WERI-Rb-1 (cell line): ENCODE measurements around the gene NPTXR.

Experiments used
- DNase-seq: peaks from one replicate; pipeline ENCODE4 v3.0.0-alpha.2; 2020
- H3K27ac ChIP-seq: fragments of 250-450 bp; sonication (Bioruptor Pico); 2 replicates; pipeline ENCODE4 v1.5.1; 2020; ENCODE audit warnings: mild to moderate bottlenecking, moderate library complexity
- H3K27me3 ChIP-seq: fragments of 250-450 bp; sonication (Bioruptor Pico); 2 replicates; pipeline ENCODE4 v1.5.1; 2021; ENCODE audit warnings: mild to moderate bottlenecking, low read depth, moderate library complexity; ENCODE audit not compliant: insufficient read depth, severe bottlenecking
- H3K36me3 ChIP-seq: fragments of 250-450 bp; sonication (Bioruptor Pico); 2 replicates; pipeline ENCODE4 v1.5.1; 2020; ENCODE audit warnings: mild to moderate bottlenecking, moderate library complexity
- H3K4me3 ChIP-seq: 2 replicates; pipeline ENCODE4 v1.5.1; 2011; ENCODE audit warnings: low read depth, mild to moderate bottlenecking, control low read depth, low read length
- H3K9me3 ChIP-seq: fragments of 250-450 bp; sonication (Bioruptor Pico); 2 replicates; pipeline ENCODE4 v1.5.1; 2021; ENCODE audit warnings: mild to moderate bottlenecking, moderate library complexity; ENCODE audit not compliant: severe bottlenecking
- TF ChIP-seq, protein P1 (sequence below): IDR thresholded peaks from 2 replicates; pipeline ENCODE4 v1.5.1; 2011; ENCODE audit warnings: low read depth, mild to moderate bottlenecking, control low read depth, inconsistent platforms, low read length

Gene NPTXR

DNA sequence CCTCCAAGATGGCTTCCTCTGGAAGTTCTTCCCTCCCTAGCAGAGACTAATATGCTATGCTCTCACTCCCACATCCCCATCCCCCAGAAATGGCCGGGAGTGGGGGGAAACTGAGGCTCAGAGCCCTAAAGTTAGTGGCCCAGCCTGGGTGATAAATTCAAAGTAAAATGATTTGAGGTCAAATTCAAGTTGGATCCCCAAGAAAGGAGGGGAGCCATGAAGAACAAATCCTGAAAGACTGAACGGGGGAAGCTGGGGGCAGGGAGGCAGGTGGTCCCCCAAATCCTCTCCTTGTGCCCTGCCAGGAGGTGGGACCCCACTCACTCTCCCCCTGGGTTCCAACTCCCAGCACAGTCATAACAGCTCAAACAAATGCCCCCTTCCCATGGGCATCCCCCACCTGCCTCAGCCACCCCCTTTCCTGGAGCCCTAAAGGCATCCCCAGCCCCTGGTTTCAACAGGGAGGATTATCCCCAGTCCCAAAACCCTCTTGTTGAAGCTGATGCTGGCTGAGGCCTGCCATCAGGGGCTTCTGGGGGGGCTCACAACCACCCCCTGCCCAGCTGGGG, 27.0 kb upstream of the NPTXR start:
- no peaks in the 10 kb centered on the region for H3K27me3 ChIP-seq
- H3K36me3 ChIP-seq: peaks cover 38% of the 10 kb centered on the region
- TF ChIP-seq, protein P1, sequence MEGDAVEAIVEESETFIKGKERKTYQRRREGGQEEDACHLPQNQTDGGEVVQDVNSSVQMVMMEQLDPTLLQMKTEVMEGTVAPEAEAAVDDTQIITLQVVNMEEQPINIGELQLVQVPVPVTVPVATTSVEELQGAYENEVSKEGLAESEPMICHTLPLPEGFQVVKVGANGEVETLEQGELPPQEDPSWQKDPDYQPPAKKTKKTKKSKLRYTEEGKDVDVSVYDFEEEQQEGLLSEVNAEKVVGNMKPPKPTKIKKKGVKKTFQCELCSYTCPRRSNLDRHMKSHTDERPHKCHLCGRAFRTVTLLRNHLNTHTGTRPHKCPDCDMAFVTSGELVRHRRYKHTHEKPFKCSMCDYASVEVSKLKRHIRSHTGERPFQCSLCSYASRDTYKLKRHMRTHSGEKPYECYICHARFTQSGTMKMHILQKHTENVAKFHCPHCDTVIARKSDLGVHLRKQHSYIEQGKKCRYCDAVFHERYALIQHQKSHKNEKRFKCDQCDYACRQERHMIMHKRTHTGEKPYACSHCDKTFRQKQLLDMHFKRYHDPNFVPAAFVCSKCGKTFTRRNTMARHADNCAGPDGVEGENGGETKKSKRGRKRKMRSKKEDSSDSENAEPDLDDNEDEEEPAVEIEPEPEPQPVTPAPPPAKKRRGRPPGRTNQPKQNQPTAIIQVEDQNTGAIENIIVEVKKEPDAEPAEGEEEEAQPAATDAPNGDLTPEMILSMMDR: no peak
- no peaks in the 10 kb centered on the region for H3K9me3 ChIP-seq
- H3K27ac ChIP-seq: peak overlapping the region; percentile 67
- peak overlapping the region; percentile 78 for H3K4me3 ChIP-seq
- no peak for DNase-seq

DNA sequence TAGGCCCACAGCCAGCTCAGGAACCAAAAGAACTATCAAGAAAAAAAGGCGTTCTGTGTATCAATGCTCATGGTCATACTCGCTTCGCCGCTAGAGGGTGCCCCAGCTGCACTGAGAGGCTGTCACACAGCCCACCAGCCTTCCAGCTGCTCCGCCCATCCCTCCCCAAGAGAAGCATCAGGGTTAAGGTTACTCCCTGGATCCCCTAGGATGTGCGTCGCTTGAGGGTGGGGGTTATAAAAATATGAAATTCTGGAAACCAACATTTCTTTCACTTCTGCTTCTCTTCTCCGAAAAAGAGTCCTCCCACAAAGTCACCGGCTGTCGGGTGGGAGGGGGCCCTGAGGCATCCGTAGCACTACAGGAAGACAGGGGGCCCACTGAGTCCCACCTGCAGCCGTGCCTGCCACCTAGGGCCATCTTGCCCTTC, 26.5 kb upstream of the NPTXR start:
- Histone ChIP-seq H3K27me3 (no peaks in the 10 kb centered on the region), H3K36me3 (peaks cover 44% of the 10 kb centered on the region), H3K27ac (no peak overlapping the region), H3K9me3 (no peaks in the 10 kb centered on the region), H3K4me3 (no peak overlapping the region)
- TF ChIP-seq, protein P1: peak; percentile 94
- peak; percentile 92 for DNase-seq

DNA sequence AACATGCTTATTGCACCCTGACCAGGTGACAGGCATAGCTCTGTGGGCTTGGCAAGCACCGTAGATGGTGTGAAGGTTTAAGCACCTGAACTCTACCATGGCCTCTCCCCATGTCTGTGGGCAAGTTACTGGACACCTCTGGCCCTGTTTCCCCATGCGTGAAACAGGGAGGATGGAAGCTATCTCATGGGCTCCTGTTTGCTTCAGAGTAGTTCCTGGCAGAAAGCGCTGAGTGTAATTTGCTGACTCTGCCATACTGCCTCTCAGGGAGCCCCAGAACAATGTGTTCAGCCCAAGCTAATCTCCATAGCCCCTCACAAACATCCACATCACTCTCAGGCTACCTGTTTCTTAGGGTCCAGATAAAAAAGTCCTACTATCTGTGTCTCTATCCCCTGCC, 25.8 kb upstream of the NPTXR start:
- Histone ChIP-seq H3K27me3 (no peaks in the 10 kb centered on the region), H3K36me3 (peaks cover 51% of the 10 kb centered on the region), H3K27ac (no peak overlapping the region), H3K9me3 (no peaks in the 10 kb centered on the region), H3K4me3 (no peak overlapping the region)
- no peak for DNase-seq
- TF ChIP-seq, protein P1: no peak

DNA sequence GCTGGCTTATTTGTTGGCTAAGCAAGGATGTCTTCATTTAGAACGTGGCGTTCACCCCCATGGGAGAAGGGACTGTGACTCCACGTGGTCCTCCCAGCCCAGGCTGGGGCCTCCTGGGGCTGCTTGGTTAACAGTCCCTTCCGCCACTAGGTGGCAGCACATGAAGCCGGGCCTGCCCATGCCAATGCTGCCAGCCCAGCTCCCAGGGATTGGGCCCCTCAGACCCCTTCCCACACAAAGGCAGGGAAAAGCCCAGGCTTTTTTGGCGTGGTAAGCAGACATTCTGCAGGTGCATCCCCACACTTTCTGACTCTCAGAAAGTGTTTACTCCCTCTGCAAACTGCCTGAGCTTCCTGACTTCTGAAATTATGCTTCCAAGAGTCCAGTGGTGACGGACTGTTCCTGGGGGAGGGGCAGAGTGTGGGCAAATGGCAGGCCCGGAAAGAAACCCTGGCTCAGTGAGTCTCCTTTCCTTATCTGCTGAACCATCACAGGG, 25.1 kb upstream of the NPTXR start:
- Histone ChIP-seq H3K9me3 (no peaks in the 10 kb centered on the region), H3K27ac (peak overlapping the region; percentile 6; the same call in 1 of the 2 replicates), H3K4me3 (no peak overlapping the region), H3K36me3 (peaks cover 54% of the 10 kb centered on the region), H3K27me3 (no peaks in the 10 kb centered on the region)
- DNase-seq: peak; percentile 84
- TF ChIP-seq, protein P1: peak; percentile 92

DNA sequence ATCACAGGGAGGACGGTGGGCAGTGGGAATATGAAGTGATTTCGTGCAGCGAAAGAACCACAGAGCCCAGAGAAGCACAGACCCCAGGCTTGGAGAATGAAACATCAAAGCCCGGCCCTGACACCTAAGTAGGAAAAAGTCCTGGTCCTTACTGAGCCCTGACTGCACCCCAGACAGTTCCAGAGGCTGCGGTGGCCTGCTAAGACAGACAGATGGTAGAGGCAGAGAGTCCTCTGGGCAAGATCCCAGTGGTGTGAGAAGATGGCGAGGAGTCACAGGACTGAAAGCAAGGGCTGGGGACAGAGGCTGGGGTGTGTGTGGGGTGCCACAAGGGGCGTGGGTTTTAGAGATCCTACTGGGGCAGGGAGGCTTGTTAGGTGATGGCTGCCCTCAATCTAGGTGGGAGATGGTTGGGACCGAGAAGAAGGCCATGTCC, 24.5 kb upstream of the NPTXR start:
- Histone ChIP-seq H3K36me3 (peaks cover 54% of the 10 kb centered on the region), H3K27ac (peak overlapping the region; percentile 6; the same call in 1 of the 2 replicates), H3K27me3 (no peaks in the 10 kb centered on the region), H3K4me3 (no peak overlapping the region), H3K9me3 (no peaks in the 10 kb centered on the region)
- DNase-seq: no peak
- TF ChIP-seq, protein P1: no peak
